Ascending aorta (tissue), 2 donors: ENCODE measurements around the gene TMOD1. TPM values are rescaled to one million over a fixed set of nuclear protein-coding genes. Genes with fewer than 3 reads are reported as not detected.

Source experiments
- DNase-seq, 2 donors: peaks; one replicate each; pipeline ENCODE4 v3.0.0-alpha.2; 2019; ENCODE audit warnings: low spot score in 2 of 2
- H3K27ac ChIP-seq, 2 donors: fragments of 200-600 bp; sonication (generic); one replicate each; pipeline ENCODE4 v1.5.1; 2016 to 2017; ENCODE audit warnings: mild to moderate bottlenecking in 1 of 2
- H3K27me3 ChIP-seq: fragments of 200-600 bp; sonication (generic); one replicate; pipeline ENCODE4 v1.5.1; 2017
- H3K36me3 ChIP-seq, 2 donors: fragments of 200-600 bp; sonication (generic); one replicate each; pipeline ENCODE4 v1.5.1; 2016
- H3K4me1 ChIP-seq, 2 donors: fragments of 200-600 bp; sonication (generic); one replicate each; pipeline ENCODE4 v1.5.1; 2016 to 2017; ENCODE audit warnings: mild to moderate bottlenecking in 1 of 2
- H3K4me3 ChIP-seq, 2 donors: fragments of 200-600 bp; sonication (generic); one replicate each; pipeline ENCODE4 v1.5.1; 2016 to 2017; ENCODE audit warnings: mild to moderate bottlenecking in 1 of 2
- H3K9me3 ChIP-seq, 2 donors: fragments of 200-600 bp; sonication (generic); one replicate each; pipeline ENCODE4 v1.5.1; 2016
- CTCF ChIP-seq, 3 experiments: fragments of 200-600 bp in 2 of 3; fragments of 450-650 bp in 1 of 3; sonication (generic) in 2 of 3; IDR thresholded peaks; one replicate each; pipeline ENCODE4 v1.5.1; 2016 to 2019; ENCODE audit warnings: antibody characterized with exemption in 3 of 3, mild to moderate bottlenecking in 1 of 3, moderate library complexity in 1 of 3
- intact Hi-C: fragments of 100-400 bp; cut with DNase I; formaldehyde crosslinking; loops from one replicate; pipeline ENCODE4 v1.15.1; 2023
- total RNA-seq: library from RNA; depleted of rRNA; stranded (reverse); fragments of >200 nt; gene quantifications from one replicate; pipeline ENCODE4 v1.1.0, GENCODE V29; 2016

The TMOD1 gene
- total RNA-seq, 1 donor from 2014 or later, result 17.1 TPM

DNA sequence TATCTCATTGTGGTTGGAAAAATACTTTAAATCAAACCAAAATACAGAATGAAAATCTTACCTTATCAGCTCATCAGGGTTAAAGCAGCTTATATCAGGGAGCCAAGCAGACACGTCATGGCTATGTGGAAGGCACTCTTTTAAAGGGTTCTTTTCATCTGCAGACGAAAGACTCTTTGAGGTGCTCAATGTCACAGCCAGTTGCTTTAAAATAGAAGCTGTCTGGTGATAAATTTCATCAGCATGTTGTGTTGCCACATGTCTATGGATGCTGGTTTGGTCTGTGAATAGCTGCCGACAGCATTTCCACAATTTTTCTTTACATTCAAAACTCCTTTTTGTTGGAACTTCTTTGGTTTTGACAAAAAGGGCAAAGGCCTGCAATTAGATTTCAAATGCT, 124.2 kb downstream of the TMOD1 start:
- intact Hi-C loops, result no loop called here
- Histone ChIP-seq H3K36me3 (peaks cover 8 to 41% of the 10 kb centered on the region in 2 donors), H3K27me3 (no peaks in the 10 kb centered on the region), H3K27ac (no peak overlapping the region), H3K4me1 (no peaks in the 10 kb centered on the region), H3K4me3 (no peak overlapping the region), H3K9me3 (no peaks in the 10 kb centered on the region)
- DNase-seq, result no peak
- no peak for TF ChIP-seq CTCF (IDR thresholded peaks at IDR 0.05)

GRCh38 chr9:97627624-97628023, 126.2 kb downstream of the TMOD1 start:
- intact Hi-C loops, result no loop called here
- H3K9me3 ChIP-seq, result no peaks in the 10 kb centered on the region
- H3K4me3 ChIP-seq, result no peak overlapping the region
- no peak overlapping the region for H3K27ac ChIP-seq
- TF ChIP-seq CTCF (IDR thresholded peaks at IDR 0.05), result no peak
- H3K36me3 ChIP-seq, result peaks cover 8 to 29% of the 10 kb centered on the region in 2 donors
- DNase-seq, result no peak
- no peaks in the 10 kb centered on the region for H3K27me3 ChIP-seq
- H3K4me1 ChIP-seq, result peaks cover 0 to 7% of the 10 kb centered on the region in 2 donors

- Histone ChIP-seq H3K27me3 (no peaks in the 10 kb centered on the region), H3K4me3 (no peak overlapping the region), H3K36me3 (peaks cover 3 to 19% of the 10 kb centered on the region in 2 donors), H3K9me3 (no peaks in the 10 kb centered on the region), H3K27ac (no peak overlapping the region), H3K4me1 (peaks cover 0 to 7% of the 10 kb centered on the region in 2 donors)
- no peak for DNase-seq
- intact Hi-C loops, result no loop called here
- no peak for TF ChIP-seq CTCF (IDR thresholded peaks at IDR 0.05)
Measured at GRCh38 chr9:97628668-97629067, 127.2 kb downstream of the TMOD1 start.

DNA sequence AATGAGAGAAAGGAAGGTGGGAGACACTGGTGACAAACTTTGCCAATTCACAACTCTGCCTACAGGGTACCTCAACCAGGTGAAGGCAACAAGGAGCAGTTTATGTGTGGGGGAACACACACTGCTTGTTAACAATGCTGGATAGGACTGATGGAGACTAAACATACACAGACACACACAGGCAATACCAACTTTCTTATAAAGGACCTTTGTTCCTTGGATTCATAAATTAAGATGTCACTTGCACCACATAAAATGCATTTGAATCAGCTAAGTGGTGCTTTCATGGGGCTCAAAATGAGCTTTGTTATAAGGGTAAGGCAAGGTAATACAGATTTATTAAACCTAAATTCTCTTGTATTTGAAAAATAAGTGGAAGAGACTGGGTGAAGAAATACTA, 127.7 kb downstream of the TMOD1 start:
- intact Hi-C loops, result no loop called here
- no peaks in the 10 kb centered on the region for H3K9me3 ChIP-seq
- H3K36me3 ChIP-seq, result peaks cover 0 to 16% of the 10 kb centered on the region in 2 donors
- peaks cover 1 to 7% of the 10 kb centered on the region in 2 donors for H3K4me1 ChIP-seq
- H3K27me3 ChIP-seq, result no peaks in the 10 kb centered on the region
- DNase-seq, result no peak
- TF ChIP-seq CTCF (IDR thresholded peaks at IDR 0.05), result no peak
- H3K4me3 ChIP-seq, result no peak overlapping the region
- H3K27ac ChIP-seq, result no peak overlapping the region

DNA sequence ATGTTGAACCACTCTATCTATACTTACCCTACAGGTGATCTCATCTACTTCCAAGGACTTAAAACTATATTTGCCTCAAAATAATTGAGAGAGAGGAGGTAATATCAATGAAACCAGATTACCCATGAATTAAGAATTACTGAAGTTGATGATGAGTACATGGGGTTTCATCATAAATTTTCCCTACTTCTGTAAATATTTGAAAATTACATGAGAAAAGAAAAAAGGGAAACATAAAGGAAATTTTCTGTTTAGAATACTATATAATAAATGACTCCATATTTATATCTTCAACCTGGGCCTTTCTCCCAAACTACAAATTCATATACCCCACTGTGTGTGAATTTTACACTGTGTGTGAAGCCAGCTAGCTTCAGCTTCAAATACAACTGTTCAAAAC, 129.1 kb downstream of the TMOD1 start:
- Histone ChIP-seq H3K9me3 (no peaks in the 10 kb centered on the region), H3K4me3 (no peak overlapping the region), H3K36me3 (peaks cover 0 to 4% of the 10 kb centered on the region in 2 donors), H3K27me3 (no peaks in the 10 kb centered on the region), H3K27ac (no peak overlapping the region), H3K4me1 (peaks cover 4 to 14% of the 10 kb centered on the region in 2 donors)
- TF ChIP-seq CTCF (IDR thresholded peaks at IDR 0.05), result no peak
- intact Hi-C loops, result loop anchor here (5.0 kb wide), 2 partner anchors 218 to 427 kb away; partner anchors contain the start of genes NANS and TDRD7
- DNase-seq, result no peak
